ENCODE data around the gene EIF5A.
"Not testable (repeated sequence)": the region's sequence is repeated elsewhere in the genome, so short reads cannot be mapped to it uniquely, and the experiment has no call there.

The EIF5A gene

GRCh38 chr17:7329997-7330637 lies 22.7 kb downstream of the EIF5A start:
- DNase-seq (ENCODE audit: low read depth in 3 of 3), result peak; percentile 57 to 65 (median 61)

GRCh38 chr17:7330638-7331015 lies 23.2 kb downstream of the EIF5A start:
- DNase-seq (ENCODE audit: low read depth in 3 of 3), result no peak

DNA sequence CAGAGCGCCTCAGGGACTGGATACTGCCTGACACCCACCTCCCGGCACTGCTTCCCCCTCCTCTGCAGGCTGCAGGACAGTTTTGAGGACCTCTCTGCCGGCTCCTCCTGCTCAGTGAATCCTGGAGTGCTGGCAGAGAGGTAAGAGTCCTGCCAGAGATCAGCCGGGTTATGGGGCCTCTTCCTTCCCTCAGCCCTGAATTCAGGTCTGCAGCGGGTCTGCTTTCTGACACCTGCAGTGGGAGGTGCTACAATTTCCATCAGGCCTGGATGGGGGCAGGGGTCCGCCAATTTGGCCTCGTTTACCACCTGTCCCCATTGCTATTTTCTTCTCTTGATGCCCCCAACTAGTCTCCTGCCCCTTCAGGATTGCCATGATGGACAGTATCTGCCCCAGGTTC lies 24.7 kb downstream of the EIF5A start:
- no peak for DNase-seq (ENCODE audit: low read depth in 3 of 3)

DNA sequence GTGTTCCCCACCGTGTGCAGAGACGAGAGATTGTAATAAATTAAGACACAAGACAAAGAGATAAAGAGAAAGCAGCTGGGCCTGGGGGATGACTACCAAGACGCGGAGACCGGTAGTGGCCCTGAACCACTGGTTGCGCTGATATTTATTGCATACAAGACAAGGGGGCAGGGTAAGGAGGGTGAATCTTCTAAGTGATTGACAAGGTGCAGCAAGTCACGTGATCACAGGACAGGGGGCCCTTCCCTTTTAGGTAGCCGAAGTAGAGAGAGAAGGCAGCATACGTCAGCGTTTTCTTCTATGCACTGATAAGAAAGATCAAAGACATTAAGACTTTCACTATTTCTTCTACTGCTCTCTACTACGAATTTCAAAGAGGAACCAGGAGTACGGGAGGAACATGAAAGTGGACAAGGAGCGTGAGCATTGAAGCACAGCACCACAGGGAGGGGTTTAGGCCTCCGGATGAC lies 25.2 kb downstream of the EIF5A start:
- DNase-seq (ENCODE audit: low read depth in 3 of 3), result not testable (repeated sequence)

- DNase-seq (ENCODE audit: low read depth in 3 of 3), result no peak
Observed at GRCh38 chr17:7334938-7335538, 27.6 kb downstream of the EIF5A start.

DNA sequence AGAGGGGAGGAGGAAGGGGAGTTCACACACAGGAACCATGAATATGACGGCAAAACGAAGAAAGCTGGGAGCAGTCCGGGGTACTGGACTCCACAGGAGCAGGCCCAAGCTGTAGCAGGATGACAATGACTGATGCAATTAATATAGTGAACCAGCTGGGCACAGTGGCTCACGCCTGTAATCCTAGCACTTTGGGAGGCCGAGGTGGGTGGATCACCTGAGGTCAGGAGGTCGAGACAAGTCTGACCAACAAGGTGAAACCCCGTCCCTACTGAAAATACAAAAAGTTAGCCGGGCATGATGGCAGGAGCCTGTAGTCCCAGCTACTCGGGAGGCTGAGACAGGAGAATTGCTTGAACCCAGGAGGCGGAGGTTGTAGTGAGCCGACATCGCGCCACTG lies 28.3 kb downstream of the EIF5A start:
- not testable (repeated sequence) for DNase-seq (ENCODE audit: low read depth in 3 of 3)

- peak; percentile 74 to 78 (median 75) for DNase-seq (ENCODE audit: low read depth in 3 of 3)
Observed at GRCh38 chr17:7336240-7337175, 29.1 kb downstream of the EIF5A start, which contains the start of gene ACAP1. Gene ACAP1 (plus strand): TSS chr17:7336529. CDS start chr17:7336735, 206 bp downstream.

GRCh38 chr17:7337600-7337999 lies 30.2 kb downstream of the EIF5A start:
- DNase-seq (ENCODE audit: low read depth in 3 of 3), result not testable (repeated sequence)

DNA sequence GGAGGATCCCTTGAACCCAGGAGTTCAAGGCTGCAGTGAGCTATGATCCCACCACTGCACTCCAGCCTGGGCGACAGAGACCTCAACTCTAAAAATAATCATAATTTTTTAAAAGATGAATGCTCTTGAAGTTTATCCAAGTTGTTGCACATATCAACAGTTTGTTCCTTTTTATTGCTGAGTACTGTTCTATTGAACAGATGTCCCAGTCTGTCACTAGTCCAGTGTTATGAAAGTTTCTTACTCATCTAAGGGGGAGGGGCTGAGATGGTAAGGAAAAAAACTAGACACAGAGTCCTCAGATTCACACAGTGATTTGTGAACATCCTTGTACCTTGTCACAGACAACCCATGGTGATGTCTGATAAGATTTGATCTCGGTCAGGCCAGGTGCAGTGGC lies 32.8 kb downstream of the EIF5A start:
- DNase-seq (ENCODE audit: low read depth in 3 of 3), result no peak

GRCh38 chr17:7341842-7342241 lies 34.4 kb downstream of the EIF5A start:
- no peak for DNase-seq (ENCODE audit: low read depth in 3 of 3)

GRCh38 chr17:7343250-7343649 lies 35.8 kb downstream of the EIF5A start:
- DNase-seq (ENCODE audit: low read depth in 3 of 3), result no peak

DNA sequence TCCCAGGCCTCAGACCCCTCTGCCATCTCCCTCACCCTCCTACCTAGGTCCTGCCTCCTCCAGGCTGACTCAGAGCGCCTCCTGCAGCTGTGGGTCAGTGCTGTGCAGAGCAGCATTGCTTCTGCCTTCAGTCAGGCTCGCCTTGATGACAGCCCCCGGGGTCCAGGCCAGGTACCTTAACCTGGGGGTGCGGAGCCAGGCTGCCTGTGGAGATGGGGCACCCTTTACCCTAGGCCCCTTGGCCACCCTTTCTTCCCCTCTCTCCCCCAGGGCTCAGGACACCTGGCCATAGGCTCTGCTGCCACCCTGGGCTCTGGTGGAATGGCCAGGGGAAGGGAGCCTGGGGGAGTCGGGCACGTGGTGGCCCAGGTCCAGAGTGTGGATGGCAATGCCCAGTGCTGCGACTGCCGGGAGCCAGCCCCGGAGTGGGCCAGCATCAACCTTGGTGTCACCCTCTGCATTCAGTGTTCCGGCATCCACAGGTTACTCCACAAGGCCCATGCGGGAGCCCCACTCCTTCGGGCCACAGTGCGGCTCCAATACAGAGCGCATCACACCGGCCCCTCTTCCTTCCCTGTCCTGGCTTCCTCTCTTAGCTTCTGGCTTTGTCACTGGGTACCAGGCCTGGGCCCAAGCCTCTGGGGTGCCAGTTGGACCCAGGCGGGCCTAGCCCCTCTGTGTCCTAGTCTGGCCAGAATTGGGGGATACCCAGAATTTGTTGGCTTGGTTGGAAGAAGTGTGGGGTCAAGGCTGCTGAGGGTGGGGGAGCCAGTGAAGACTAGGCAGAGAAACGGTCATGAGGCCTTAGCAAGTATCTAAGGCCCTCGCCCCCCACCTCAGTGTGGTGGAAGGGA lies 39.6 kb downstream of the EIF5A start:
- DNase-seq (ENCODE audit: low read depth in 3 of 3), result no peak

DNA sequence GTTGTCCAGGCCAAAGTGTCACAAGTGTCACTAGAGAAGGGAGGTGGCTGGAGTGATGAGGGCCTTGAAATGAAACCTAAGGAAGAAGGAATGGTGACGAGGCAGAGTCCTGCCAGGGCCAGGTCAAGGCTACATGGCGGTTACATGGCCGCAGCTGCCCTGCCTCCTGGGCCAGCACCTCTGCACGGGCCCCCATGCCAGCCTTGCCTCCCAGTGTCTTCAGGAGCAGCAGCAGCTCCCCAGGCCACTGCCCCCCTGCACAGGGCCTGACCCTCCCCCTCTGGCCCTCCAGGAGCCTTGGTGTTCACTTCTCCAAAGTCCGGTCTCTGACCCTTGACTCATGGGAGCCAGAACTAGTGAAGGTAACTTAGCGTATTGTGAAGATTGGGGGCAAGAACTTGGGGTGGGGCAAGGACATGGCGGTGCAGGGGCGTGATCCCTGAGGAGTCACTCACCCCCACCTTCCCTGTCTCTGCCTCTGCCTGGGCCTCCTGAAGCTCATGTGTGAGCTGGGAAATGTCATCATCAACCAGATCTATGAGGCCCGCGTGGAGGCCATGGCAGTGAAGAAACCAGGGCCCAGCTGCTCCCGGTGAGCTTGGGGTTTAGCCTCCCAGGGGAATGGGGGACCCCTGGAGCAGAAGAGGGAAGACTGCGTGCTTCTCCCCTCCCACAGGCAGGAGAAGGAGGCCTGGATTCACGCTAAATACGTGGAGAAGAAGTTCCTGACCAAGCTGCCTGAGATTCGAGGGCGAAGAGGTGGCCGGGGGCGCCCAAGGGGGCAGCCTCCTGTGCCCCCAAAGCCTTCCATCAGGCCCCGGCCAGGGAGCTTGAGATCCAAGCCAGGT lies 40.4 kb downstream of the EIF5A start:
- no peak for DNase-seq (ENCODE audit: low read depth in 3 of 3)

DNA sequence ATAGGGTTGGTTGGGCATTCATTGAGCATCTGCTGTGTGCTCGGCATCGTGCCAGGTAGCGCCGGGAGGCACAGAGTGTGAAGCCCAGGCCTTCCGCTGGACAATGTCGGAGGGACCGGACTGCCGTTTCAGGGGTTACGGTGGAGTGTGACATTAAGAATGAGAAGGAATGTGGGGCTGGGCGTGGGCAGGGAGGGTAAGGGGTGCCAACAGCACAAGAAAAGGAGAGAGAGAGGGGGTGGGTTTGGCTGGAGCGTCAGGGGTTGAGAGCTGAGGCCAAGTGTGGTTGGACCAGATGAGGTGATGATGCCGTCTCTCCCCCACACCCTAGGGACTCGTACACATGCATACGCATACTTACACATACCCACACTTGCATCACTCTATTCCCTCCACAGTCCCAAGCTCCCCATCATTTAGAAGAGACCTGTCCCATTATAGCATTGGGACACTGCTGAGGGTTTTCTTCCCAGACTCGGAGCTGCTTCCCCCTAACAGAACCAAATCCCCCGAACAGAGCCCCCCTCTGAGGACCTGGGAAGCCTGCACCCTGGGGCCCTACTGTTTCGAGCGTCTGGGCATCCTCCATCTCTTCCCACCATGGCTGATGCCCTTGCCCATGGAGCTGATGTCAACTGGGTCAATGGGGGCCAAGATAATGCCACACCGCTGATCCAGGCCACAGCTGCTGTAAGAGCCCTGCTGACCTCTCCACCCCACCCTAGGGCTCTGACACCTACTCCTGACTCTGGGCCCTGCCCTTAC lies 41.2 kb downstream of the EIF5A start:
- no peak for DNase-seq (ENCODE audit: low read depth in 3 of 3)

DNA sequence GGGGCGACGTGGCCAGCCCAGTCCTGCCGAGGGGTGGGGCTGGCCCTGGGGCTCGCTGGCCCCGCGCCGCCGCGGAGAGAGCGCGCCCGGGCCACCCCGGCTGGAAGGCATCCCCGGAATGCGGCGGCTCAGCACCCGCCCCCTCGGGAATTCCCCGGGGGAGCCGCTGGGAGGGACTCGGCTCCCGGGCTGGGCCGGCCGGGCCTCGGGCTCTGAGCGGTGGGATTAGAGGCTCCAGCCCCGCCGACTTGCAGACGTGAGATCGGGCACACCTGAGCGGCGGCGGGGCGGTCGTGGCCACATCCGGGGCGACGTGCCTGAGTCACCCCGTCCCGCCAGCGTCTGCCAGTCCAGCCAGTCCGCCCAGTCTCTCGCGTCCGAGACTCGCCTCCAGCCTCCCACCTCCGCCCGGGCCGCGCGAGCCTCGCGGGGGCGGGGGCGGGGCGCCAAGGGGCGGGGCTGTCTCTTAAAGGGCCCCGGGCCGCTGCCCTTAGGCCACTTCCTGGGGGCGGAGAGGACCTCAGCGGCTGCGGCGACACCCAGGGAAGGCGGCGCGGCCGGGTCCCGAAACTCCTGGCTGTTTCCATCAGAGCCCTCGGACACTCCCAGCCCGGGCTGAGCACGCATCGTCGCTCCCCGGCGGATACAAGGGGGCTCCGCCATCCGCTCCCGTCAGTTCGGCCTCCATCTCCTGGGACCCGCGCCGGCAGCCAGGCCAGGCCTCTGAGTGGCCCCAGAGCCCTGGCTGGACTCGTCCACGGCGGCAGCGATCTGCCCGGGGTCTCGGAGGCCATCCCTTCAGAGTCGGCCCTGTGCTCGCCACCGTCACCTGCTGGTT lies 44.5 kb downstream of the EIF5A start, which contains the start of gene KCTD11:
KCTD11 (plus strand) TSS at position 498 of the 838 bp plus-strand sequence.
- peak; percentile 48 to 63 (median 51) for DNase-seq (ENCODE audit: low read depth in 3 of 3)

DNA sequence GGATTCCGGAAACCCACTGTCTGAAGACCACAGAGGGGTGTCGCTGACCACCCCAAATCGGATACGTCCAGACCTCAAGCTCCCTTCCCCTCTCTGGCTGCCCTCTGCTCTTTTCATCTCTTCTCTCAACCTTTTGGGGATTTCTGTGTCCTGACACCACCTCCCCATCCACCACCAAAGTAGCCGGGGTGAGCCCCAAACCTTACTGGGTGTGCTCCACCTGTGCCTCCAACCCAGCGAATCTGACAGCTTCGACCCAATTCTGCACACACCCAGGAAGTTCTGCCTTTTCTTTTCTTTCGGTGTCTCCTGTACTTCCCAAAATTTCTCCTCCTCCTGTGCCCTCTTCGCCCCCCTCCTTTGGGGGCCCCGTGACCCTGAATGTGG lies 45.1 kb downstream of the EIF5A start:
- no peak for DNase-seq (ENCODE audit: low read depth in 3 of 3)

DNA sequence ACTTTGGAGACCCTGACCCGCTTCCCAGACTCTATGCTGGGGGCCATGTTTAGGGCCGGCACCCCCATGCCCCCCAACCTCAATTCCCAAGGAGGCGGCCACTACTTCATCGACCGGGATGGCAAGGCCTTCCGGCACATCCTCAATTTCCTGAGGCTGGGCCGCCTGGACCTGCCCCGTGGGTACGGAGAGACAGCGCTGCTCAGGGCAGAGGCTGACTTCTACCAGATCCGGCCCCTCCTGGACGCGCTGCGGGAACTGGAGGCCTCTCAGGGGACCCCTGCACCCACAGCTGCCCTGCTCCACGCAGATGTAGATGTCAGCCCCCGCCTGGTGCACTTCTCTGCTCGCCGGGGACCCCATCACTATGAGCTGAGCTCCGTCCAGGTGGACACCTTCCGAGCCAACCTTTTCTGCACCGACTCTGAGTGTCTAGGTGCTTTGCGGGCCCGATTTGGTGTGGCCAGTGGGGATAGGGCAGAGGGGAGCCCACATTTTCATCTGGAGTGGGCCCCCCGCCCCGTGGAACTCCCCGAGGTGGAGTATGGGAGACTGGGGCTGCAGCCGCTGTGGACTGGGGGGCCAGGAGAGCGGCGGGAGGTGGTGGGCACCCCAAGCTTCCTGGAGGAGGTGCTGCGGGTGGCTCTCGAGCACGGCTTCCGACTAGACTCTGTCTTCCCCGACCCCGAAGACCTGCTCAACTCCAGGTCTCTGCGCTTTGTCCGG lies 45.6 kb downstream of the EIF5A start:
- no peak for DNase-seq (ENCODE audit: low read depth in 3 of 3)

GRCh38 chr17:7354262-7354843 lies 46.9 kb downstream of the EIF5A start:
- no peak for DNase-seq (ENCODE audit: low read depth in 3 of 3)

Data from stimulated activated CD4-positive, alpha-beta T cell treated with anti-CD3 and anti-CD28 coated beads, TNF-alpha, amount 100 ng/mL, for 4 hours (primary cell).